GM12801 (cell line): ENCODE data around the gene ADGRL2.

Experiments used
- TF ChIP-seq, protein P1 (sequence below): IDR thresholded peaks from one replicate; pipeline ENCODE4 v1.5.1; 2011; ENCODE audit warnings: control low read depth; ENCODE audit not compliant: insufficient read length; ENCODE audit errors: extremely low read depth

ADGRL2 gene

DNA sequence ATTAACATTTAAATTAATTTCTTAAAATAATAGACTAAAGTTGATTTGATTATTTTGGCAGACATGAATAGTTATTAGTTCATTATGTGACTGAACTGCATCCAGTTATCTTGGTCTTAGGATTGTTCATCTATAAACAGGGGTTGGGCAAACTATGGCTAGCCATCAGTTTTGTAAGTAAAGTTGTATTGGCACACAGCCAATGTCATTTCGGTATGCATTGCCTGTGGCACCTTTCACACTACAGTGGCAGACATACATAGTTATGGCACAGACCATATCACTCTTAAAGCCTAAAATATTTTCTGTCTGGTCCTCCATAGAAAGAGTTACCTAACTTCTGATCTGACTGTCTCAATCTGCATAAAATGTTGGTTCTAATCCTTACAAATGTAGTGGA, 27.2 kb downstream of the ADGRL2 start:
- TF ChIP-seq, protein P1, sequence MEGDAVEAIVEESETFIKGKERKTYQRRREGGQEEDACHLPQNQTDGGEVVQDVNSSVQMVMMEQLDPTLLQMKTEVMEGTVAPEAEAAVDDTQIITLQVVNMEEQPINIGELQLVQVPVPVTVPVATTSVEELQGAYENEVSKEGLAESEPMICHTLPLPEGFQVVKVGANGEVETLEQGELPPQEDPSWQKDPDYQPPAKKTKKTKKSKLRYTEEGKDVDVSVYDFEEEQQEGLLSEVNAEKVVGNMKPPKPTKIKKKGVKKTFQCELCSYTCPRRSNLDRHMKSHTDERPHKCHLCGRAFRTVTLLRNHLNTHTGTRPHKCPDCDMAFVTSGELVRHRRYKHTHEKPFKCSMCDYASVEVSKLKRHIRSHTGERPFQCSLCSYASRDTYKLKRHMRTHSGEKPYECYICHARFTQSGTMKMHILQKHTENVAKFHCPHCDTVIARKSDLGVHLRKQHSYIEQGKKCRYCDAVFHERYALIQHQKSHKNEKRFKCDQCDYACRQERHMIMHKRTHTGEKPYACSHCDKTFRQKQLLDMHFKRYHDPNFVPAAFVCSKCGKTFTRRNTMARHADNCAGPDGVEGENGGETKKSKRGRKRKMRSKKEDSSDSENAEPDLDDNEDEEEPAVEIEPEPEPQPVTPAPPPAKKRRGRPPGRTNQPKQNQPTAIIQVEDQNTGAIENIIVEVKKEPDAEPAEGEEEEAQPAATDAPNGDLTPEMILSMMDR = no peak

DNA sequence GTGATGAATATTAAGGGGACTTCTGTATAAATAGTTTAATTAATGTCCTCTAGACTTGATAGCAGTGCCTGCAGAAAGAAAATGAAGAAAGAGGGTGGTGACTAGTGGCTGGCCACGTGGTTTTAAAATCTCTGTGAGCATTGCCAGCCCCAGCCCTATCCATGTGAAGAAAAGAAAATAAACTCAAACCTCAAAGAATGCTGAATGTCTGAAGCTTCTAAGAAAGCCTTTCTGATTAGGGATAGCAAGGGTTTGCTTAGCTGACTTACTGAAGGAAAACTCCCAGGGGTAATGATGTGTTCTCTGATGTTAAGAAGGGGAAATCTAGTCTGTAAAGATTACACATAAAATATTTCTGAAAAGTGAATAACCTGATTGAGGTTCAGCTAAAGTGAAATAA, 31.8 kb downstream of the ADGRL2 start:
- TF ChIP-seq, protein P1 = no peak

DNA sequence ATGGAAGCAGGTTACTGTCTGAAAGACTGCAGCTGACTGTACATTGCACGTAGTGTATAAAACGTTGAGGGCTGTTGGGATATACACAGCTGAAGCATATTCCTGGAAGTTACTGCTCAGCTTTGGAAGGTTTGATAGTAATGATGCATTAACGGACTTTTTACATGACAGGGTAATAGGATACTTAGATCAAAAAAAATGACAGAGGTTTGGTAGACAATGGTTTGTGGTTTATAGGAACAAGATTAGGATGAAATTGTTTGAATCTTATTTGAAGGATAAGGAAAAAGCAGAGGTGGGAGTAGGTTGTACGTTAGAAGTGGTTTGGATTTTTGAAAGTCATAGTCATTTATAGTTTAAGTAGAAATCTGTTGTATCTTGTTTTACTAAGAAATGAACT, 33.0 kb downstream of the ADGRL2 start:
- TF ChIP-seq, protein P1 = no peak

DNA sequence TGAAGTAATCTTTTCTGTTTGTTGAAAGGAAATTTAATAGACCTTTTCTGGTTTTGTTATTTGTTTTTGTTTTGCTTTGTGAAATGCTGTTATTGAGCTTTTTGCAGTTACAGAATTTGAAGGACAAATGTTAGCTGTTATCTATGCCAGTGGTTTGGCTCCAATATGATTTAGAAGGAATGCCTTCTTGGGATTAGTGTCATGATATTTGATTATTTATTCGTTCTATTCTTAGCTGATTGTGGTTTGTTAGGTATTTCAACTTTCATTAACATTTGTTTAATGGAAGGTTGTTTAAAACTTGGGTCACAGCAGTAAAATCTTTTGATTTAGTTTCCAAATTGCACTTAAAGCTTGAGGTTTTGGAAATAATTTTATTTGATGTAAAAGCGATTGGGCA, 33.5 kb downstream of the ADGRL2 start:
- TF ChIP-seq, protein P1 = no peak

DNA sequence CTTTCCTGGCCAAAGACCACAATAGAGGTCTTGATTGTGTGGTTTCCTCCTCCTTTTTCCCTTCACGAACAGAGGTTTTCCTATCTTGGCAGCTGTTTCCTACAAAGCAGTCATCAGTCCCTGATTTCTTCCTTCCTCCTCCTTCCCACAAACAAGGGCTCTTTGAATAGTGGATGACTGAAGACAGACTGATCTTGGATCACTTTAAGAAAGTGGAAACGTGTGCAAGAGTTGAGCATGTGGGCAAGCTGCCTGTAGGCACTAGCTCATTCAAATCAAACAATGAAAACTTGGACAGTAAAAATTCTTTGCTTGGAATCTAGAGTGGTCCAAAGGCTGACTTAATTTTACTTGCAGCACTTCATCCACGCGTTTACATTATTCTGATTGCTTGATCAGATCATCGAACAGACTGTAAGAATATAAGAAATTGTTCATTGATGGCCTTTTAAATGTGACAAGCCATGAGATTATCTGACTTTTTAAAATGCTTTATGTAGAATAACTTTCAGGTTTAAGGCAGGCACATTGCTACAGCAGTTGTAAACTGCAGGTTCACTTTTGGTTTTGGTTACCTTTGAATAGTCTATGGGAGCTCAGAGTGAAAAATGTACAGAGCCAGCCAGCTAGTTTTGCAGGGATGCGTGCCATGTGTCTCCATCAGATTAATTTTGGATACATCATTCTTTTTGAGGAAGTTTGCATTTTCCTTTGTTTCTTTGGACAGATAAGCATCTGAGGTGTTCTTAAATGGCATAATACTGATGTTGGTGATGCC, 34.4 kb downstream of the ADGRL2 start:
- TF ChIP-seq, protein P1 = no peak

DNA sequence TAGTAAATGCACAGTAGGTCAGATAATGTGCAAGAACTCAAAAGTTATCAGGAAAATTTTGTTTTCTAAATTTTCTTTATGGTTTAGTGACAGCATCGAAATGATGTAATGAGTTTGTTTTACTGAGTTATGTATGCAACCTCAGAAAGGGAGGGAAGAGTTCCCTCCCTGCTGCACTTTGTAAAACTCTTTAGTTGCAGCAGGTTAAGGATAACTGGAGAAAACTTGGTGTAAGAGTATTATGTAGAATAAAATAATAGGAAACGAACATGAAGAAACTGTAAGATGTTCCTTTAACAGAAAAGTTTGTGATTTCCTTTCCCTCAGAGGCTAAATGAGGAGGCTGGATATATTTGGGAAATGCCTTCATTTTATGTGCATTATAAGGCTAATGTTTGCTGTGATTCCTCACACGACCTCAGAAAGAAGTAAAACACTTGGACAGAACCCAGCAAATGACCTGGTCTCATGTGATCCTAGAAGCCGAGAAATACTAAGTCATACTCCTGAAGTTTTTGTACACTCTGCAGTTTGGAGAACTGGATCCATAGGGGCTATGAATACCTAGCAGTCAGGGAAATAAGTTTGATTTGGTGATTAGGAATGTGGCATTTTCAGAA, 35.4 kb downstream of the ADGRL2 start:
- TF ChIP-seq, protein P1 = no peak

DNA sequence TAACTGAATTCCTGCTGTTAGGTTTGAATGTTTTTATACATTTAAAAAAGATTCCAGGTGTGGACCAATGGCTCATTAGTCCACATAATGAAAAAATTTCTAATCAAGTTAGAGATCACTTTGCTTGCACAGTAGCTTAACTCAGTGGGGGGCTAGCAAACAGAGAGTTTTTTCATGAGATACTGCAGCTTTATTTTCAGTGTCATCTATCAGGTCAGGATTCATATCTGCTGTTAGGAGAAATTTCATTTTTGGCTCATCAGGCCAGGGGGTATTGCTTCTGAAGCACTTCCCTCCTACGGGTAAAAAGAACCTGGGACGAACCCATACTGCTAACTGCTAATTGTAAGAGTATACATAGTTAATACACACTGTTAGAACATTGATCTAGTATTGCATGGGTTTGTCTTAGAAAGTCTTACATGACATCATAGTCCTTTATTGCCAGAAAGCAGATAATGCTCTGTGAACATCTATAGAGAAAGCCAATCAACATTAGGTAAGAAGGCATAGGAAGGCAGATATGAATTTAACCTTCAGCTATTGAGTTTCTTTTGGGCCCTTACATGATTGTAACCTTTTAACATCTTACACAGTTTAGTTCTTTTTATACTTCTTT, 38.0 kb downstream of the ADGRL2 start:
- TF ChIP-seq, protein P1 = no peak
